ENCODE results near the gene TMA7.

GRCh38 chr3:48423883-48424695 lies 16.0 kb upstream of the TMA7 start:
- no peak for TF ChIP-seq CTCF (tag by site-specific recombination; IDR thresholded peaks at IDR 0.05)
- no peak for TF ChIP-seq ZNF221 (tag by site-specific recombination; IDR thresholded peaks at IDR 0.05; ENCODE audit: borderline replicate concordance)
- TF ChIP-seq ZNF335 (tag by site-specific recombination; conservative IDR thresholded peaks at IDR 0.05), result no peak
- TF ChIP-seq ZNF48 (tag by site-specific recombination; IDR thresholded peaks at IDR 0.05), result no peak
- no peak for TF ChIP-seq MYNN (tag by site-specific recombination; IDR thresholded peaks at IDR 0.05; ENCODE audit: borderline replicate concordance)
- no peak for TF ChIP-seq PRDM4 (tag by site-specific recombination; IDR thresholded peaks at IDR 0.05)
- TF ChIP-seq REST (tag by site-specific recombination; IDR thresholded peaks at IDR 0.05), result no peak
- TF ChIP-seq ZNF114 (tag by site-specific recombination; IDR thresholded peaks at IDR 0.05), result no peak
